Measurements from ENCODE around the gene GRID1. TPM values are rescaled to one million over a fixed set of nuclear protein-coding genes. Genes with fewer than 3 reads are reported as not detected.

Gene GRID1
- total RNA-seq, 1 donor from 2014 or later, result 9.2 TPM

DNA sequence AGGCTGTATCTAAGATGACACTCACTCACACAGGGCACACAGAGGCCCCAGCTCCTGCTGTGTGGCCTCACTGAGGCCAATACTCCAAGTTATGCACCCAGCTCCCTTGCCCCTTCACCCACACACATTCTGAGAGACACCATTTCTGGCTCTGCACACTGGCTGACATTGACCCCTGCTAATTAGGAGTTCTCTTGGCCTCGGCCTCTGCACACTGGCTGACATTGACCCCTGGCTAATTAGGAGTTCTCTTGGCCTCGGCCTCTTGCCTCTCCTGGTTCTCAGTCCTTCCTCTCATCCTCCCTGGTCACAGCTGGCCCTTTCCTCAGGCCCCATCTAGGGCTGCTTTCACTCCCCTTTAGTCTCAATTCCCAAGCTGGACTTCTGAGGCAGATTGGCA lies 97.3 kb downstream of the GRID1 start:
- H3K4me3 Mint-ChIP-seq, result no peak overlapping the region
- DNase-seq (ENCODE audit: extremely low spot score, unreplicated experiment), result peak; percentile 42

GRCh38 chr10:86267286-86268195 lies 99.1 kb downstream of the GRID1 start:
- no peaks in the 10 kb centered on the region for H3K36me3 Mint-ChIP-seq
- no peak overlapping the region for H3K4me3 Mint-ChIP-seq
- peaks cover 26% of the 10 kb centered on the region for H3K27me3 Mint-ChIP-seq
- H3K4me1 Mint-ChIP-seq (ENCODE audit: unreplicated experiment), result peaks cover 10% of the 10 kb centered on the region
- H3K9me3 Mint-ChIP-seq, result no peaks in the 10 kb centered on the region
- no peak for TF ChIP-seq CTCF (conservative IDR thresholded peaks at IDR 0.05)
- no peak overlapping the region for H3K27ac Mint-ChIP-seq
- peak; percentile 49 for DNase-seq (ENCODE audit: extremely low spot score, unreplicated experiment)

More for the DNA sequence above, 97.3 kb downstream of the GRID1 start:
- no peak for TF ChIP-seq CTCF (conservative IDR thresholded peaks at IDR 0.05)
- Mint-ChIP-seq H3K36me3 (no peaks in the 10 kb centered on the region), H3K27ac (no peak overlapping the region), H3K4me1 (ENCODE audit: unreplicated experiment) (peaks cover 10% of the 10 kb centered on the region), H3K27me3 (peaks cover 21% of the 10 kb centered on the region), H3K9me3 (no peaks in the 10 kb centered on the region)

DNA sequence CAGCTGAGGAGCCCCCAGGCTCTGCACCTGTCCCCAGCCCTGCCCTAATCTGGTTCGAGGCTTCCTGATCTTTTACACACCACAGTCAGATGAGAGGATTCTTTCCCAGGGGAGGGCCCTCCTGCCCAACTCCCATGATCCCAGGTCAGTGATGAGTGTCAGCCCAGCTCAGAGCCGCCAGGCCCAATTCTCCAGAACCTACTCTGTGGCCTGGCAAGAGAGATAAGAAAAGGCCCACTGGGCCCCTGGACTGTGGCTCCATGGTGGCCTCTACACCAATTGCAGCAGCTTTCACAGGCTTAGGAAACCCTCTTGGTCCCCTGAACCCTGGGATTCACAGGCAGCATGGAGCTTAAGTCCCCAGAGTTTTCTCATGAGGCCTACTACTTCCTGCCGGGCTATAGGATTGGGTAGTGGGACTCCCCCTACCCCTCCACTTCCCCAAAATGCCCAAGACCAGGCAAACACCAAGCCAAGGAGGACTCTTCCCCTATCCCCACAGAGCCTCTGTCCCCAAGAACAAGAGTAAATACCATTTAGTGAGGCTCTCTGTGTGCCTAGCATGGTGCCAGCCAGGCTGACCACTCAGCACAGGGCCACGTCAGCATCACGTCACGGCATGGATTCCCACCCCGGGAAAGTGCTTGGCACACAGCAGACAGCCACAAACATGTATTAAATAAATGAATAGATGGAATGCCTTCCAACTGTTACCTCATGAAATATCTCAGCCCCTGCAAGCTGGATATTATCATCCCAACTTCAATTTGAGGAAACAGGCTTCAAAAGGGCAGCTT lies 100.0 kb downstream of the GRID1 start:
- no peak for TF ChIP-seq CTCF (conservative IDR thresholded peaks at IDR 0.05)
- no peaks in the 10 kb centered on the region for H3K9me3 Mint-ChIP-seq
- H3K27ac Mint-ChIP-seq, result no peak overlapping the region
- H3K4me1 Mint-ChIP-seq (ENCODE audit: unreplicated experiment), result peaks cover 10% of the 10 kb centered on the region
- no peaks in the 10 kb centered on the region for H3K36me3 Mint-ChIP-seq
- peaks cover 31% of the 10 kb centered on the region for H3K27me3 Mint-ChIP-seq
- H3K4me3 Mint-ChIP-seq, result no peak overlapping the region
- DNase-seq (ENCODE audit: extremely low spot score, unreplicated experiment), result peak; percentile 42

- Mint-ChIP-seq H3K9me3 (no peaks in the 10 kb centered on the region), H3K4me1 (ENCODE audit: unreplicated experiment) (peaks cover 10% of the 10 kb centered on the region), H3K27ac (no peak overlapping the region), H3K4me3 (no peak overlapping the region), H3K27me3 (peaks cover 38% of the 10 kb centered on the region), H3K36me3 (no peaks in the 10 kb centered on the region)
- no peak for TF ChIP-seq CTCF (conservative IDR thresholded peaks at IDR 0.05)
- DNase-seq (ENCODE audit: extremely low spot score, unreplicated experiment), result peak; percentile 54
Measured at GRCh38 chr10:86265895-86266259, 100.7 kb downstream of the GRID1 start.

DNA sequence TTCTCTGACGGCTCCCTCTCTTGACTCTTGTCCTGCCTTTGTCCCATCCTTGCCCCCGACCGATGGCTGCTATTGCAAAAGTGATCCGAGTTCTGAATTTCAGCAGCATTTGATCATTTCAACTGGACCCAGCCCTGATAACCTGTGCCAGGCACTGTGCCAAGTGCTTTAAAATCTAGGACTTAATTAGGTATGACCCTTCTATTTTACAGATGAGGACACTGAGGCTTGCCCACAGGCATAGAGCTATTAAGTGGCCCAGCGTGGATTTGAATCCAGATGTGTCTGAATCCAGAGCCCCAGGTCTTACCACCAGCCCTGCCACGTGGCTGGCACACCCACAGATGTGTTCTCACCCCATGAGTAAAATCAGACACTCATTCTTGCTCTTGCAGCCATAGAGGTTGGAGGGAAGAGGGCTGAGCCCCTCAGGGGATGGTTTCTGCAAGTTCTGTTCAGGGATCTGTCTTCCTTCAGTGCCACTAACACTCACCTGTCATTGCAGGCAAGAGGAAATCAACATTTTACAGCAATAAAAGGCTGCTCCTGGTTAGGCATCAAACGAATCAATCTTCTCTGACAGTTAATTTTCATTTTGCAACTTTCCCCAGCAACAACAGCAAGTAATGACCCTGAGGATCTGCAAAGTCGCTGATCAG lies 101.2 kb downstream of the GRID1 start:
- Mint-ChIP-seq H3K4me1 (ENCODE audit: unreplicated experiment) (peaks cover 10% of the 10 kb centered on the region), H3K27me3 (peaks cover 41% of the 10 kb centered on the region), H3K9me3 (no peaks in the 10 kb centered on the region), H3K36me3 (no peaks in the 10 kb centered on the region), H3K27ac (no peak overlapping the region), H3K4me3 (no peak overlapping the region)
- DNase-seq (ENCODE audit: extremely low spot score, unreplicated experiment), result peak; percentile 53
- TF ChIP-seq CTCF (conservative IDR thresholded peaks at IDR 0.05), result no peak

All from type B pancreatic cell (in vitro differentiated cells).